GM12872 (cell line): ENCODE measurements around the gene LMX1A.

ENCODE experiments used
- CTCF ChIP-seq: IDR thresholded peaks from 3 replicates; pipeline ENCODE4 v1.5.1; 2011; ENCODE audit warnings: low read depth, mild to moderate bottlenecking, low read length, moderate library complexity; ENCODE audit not compliant: insufficient read depth

Gene LMX1A

DNA sequence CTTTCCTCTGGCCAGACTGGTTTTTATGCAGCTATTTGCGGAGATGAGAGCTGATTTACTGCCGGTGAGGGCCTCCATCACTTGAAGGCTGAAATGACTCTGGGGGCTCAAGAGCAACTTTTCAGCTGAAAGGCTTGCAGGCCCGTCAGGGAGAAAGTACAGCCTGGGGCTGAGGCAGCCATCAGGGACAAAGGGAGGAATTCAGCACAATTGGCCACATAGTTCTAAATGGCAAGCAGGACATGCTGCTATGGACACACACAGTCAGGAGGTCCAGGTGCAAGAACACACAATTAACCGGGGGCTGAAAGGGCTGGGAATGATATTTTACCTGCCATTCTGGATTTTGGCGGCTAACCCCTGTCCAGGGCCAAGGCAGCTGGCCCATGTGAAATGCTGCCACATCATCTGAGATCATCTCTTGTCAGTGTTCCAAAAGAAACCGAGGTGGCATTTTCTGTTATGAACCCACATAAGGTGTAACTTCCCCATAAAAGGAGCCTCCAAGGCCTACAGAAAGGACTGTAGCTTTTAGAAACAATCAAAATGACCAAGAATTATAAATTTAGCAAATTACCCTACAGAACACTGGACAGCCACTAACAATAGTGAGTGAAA is 58.2 kb downstream of the LMX1A start:
- TF ChIP-seq CTCF = no peak

DNA sequence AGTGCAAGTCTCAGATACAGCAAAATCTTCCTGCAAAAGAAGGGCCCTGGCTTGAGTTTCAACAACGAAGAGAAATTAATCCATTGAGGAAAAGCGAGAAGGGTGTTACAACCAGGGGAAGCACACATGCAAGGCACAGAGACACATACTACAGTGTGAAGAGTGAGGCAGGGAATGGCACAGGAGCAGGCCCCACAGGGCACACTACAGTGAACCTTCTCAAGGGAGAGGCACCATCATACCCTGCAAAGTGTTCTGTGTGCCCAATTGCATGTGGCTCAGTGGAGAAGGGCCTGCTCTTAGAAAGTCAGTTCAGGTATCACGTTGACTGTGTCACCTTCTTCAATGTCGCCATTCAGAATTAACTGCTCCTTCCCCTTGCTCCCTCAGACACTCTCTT is 60.3 kb downstream of the LMX1A start:
- TF ChIP-seq CTCF = no peak

DNA sequence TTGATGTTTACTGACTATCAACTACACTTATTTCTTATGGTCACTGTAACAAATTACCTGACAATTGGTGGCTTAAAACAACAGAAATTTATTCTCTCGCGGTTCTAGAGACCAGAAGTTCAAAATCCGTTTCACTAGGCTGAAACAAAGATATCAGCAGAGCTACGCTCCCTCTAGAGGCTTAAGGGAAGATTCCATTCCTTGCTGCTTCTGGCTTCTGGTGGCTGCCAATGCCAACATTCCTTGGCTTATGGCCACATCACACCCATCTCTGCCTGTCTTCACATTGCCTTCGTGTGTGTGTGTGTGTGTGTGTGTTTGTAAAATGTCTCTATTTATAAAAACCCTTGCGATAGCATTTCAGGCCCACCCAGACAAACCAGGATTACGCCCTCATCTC is 66.4 kb downstream of the LMX1A start:
- peak; percentile 32; the same call in 1 of the 3 replicates for TF ChIP-seq CTCF

DNA sequence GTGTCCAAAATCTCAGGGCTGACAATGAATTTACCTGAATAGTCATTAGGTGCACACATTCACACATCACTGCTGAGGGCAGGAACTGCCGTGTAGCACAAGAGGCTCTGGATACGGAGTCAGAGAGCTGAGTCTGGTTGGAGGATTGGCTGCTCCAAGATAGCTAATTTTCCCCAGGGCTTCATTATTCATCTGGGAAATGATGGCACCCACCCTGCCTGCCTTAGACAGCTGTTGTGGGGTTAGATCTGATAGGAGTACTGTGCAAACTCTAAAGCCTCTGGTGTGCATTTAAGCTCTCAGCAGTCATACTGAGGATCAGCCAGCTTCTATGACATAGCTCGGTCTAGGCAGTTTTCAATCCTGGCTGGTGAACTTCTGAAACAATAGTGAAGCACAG is 67.0 kb downstream of the LMX1A start:
- TF ChIP-seq CTCF = no peak

DNA sequence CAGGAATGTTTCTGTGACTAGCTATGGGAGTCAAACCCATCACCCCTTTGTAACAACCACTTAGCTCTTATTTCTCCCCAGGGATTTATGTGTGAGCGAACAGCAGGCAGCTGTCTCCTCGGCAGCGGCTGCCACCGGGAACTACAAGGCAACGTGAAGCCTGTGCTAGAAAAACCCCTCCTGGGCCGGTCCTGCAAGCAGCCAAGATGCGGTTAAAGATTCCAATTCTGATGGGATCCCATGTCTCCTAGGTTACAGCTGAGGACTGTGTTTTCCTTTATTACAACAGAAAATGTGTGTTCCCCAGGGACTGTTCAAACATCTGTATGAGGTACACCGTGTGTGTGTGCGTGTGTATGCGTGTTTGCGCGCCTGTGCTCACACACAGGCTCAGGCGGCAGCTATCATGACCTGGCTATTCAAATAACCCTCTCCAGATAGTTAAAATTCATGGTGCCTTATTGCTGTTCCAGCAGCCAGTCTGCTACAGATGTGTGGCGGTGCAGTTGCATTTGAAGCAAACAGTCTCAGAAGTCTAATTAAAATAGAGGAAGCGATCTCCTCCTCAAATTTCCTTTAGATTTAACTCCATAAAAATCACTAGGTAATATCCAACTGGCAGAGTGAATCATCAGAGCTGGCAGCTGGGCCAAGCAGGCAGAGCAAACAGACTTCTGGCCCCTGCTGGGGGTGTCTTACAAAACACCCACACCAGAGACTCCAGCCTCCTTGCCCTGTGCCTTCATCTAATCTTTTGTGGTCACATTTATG is 68.0 kb downstream of the LMX1A start:
- no peak for TF ChIP-seq CTCF

DNA sequence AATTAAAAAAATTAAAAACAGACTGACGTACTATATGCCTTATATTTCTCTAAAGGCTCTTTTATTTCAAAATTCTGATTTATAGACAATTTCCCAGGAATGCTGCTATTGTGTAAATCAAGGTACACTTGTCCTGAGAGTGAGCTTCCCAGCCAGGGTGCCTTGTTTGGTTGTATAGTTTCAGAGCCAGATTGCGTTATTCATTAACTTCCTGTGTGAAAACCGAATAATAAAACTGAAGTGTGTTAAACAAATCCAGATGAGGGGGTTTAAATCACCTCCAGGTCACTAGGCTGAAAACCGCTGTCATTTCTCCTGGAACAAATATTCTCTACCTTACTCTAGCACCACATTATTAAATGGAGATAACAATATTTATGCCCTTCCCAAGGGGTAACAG is 68.7 kb downstream of the LMX1A start:
- no peak for TF ChIP-seq CTCF

DNA sequence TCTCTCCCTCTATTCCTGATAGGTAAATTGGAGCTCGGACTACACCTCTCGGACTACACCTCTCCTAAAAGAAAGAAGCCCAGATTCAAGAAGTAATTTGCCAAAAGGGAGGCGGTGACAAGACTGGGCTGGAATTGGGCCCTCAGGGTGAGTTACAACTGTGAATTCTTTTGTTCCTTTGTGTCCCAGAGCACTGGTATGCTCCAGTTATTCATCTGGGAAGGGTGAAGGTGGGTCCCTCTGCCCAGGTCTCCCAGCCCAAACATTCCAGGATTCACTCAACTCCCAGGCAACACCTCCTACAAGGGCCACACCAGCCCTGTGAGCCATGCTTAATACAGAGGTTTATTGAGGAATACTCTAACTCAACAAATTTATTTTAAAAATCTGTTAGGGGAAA is 69.2 kb downstream of the LMX1A start:
- no peak for TF ChIP-seq CTCF
